Duodenal mucosa (tissue), 2 donors: ENCODE results near the gene HMGXB4.

Experiments
- H3K27ac ChIP-seq: one replicate; pipeline ENCODE4 v1.7.0; 2013; ENCODE audit warnings: low read depth, low read length
- H3K27me3 ChIP-seq, 2 donors: one replicate each; pipeline ENCODE4 v1.7.0; 2013; ENCODE audit warnings: low read length in 2 of 2, control low read depth in 1 of 2; ENCODE audit not compliant: insufficient read depth in 2 of 2, control insufficient read depth in 1 of 2
- H3K36me3 ChIP-seq, 2 donors: one replicate each; pipeline ENCODE4 v1.7.0; 2013; ENCODE audit warnings: low read length in 2 of 2, control low read depth in 1 of 2; ENCODE audit not compliant: insufficient read depth in 2 of 2, control insufficient read depth in 1 of 2
- H3K4me1 ChIP-seq, 2 donors: one replicate each; pipeline ENCODE4 v1.7.0; 2013; ENCODE audit warnings: low read length in 2 of 2, control low read depth in 1 of 2; ENCODE audit not compliant: insufficient read depth in 2 of 2, control insufficient read depth in 1 of 2
- H3K4me3 ChIP-seq, 2 donors: one replicate each; pipeline ENCODE4 v1.7.0; 2013; ENCODE audit warnings: low read length in 2 of 2, low read depth in 1 of 2
- H3K9ac ChIP-seq, 2 donors: one replicate each; pipeline ENCODE4 v1.7.0; 2013; ENCODE audit warnings: low read length in 2 of 2, low read depth in 1 of 2
- H3K9me3 ChIP-seq, 2 donors: one replicate each; pipeline ENCODE4 v1.7.0; 2013; ENCODE audit warnings: low read length in 2 of 2, control low read depth in 1 of 2; ENCODE audit not compliant: control insufficient read depth in 1 of 2

The HMGXB4 gene

DNA sequence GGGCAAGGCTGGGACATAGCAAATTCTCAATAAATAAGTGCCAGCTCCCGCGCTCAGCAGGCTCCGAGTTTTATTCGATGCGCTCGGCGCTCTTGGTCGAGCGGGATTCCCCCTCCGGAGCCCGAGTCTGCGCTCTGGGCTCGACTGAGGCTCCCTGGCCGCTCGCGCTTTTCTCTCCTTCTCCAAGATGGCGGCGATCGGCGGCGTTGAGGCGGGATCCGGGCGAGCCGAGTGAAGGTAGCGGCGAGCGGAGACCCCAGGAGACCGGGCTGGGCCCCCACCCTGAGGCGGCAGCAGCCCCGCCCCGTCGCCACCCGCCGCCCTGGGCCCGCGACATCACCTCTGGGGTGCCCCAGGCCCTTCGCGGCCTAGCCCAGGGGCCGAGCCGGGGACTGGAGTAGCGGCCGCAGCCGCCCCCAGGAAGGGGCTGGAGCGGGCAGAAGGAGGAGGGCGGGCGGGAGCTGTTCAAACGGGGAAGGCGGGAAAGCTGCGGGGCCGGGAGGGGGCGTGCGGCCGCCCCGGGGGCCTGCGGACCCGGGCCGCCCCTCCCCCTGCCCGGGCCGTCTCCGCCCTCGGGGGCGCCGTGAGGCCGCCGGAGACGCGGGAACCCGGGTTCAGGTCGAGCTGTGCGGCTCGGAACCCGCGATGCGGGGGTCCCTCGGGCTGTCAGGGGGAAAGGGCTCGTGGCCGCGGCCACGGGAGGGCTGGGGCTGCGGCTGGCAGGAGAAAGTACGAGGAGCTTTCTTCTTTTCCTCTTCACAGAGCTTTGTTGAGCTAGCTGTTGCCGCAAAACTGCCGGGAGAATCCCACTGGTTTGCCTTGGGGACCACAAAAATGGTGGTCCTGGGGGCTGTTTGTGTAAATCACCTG, at the start of gene HMGXB4:
Gene HMGXB4 (plus strand): TSS at position 173 of the 870 bp plus-strand sequence. CDS start 4,898 bp downstream, outside the sequence.
- Histone ChIP-seq H3K27me3 (no peaks in the 10 kb centered on the region), H3K27ac (peak within 1 kb of the TSS; percentile 85), H3K4me3 (peak within 1 kb of the TSS; percentile 90 to 92), H3K4me1 (peaks cover 13 to 16% of the 10 kb centered on the region in 2 donors), H3K9ac (peak within 1 kb of the TSS; percentile 84 to 89), H3K9me3 (no peaks in the 10 kb centered on the region), H3K36me3 (peaks cover 6% of the 10 kb centered on the region in 2 donors)

- no peak overlapping the region for H3K4me3 ChIP-seq
- H3K27me3 ChIP-seq, result peaks cover 7 to 8% of the 10 kb centered on the region in 2 donors
- H3K27ac ChIP-seq, result no peak overlapping the region
- no peak overlapping the region for H3K9ac ChIP-seq
- H3K4me1 ChIP-seq, result no peaks in the 10 kb centered on the region
- no peaks in the 10 kb centered on the region for H3K36me3 ChIP-seq
- H3K9me3 ChIP-seq, result no peaks in the 10 kb centered on the region
Measured at GRCh38 chr22:35208003-35208402, 49.3 kb upstream of the HMGXB4 start.

DNA sequence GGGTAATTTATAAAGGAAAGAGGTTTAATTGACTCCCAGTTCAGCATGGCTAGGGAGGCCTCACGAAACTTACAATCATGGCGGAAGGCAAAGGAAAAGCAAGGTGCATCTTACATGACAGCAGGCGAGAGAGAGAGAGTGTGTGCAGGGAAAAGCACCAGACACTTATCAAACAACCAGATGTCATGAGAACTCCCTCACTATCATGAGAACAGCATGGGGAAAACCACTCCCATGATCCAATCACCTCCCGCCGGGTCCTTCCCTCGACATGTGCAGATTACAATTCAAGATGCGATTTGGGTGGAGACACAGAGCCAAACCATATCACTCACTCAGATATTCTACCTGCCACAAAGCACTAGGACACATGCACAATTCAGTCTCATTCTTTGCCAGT, 48.1 kb upstream of the HMGXB4 start:
- Histone ChIP-seq H3K9me3 (no peaks in the 10 kb centered on the region), H3K9ac (no peak overlapping the region), H3K27me3 (peaks cover 7 to 8% of the 10 kb centered on the region in 2 donors), H3K4me1 (no peaks in the 10 kb centered on the region), H3K4me3 (no peak overlapping the region), H3K27ac (no peak overlapping the region), H3K36me3 (no peaks in the 10 kb centered on the region)

DNA sequence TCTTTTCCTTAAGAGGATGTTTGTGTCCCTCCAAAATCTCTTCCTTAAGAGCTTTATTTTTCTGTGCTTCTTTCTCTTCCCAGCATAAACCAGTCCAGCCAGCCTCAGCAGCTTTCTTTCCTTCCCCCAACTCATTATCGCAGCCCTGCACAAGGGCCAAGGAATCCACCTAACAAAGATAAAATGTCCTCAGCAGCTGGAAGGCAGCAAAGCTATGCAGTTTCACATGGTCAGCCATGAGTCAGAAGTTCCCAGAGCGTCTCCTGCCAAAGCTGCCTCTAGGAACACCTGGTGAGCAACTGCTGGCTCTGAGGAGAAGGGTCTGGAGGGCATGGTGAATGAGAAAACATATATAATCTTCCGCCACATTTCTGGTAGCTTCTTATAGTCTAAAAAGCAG, 45.3 kb upstream of the HMGXB4 start:
- Histone ChIP-seq H3K4me1 (no peaks in the 10 kb centered on the region), H3K27me3 (no peaks in the 10 kb centered on the region), H3K27ac (no peak overlapping the region), H3K9ac (no peak overlapping the region), H3K36me3 (no peaks in the 10 kb centered on the region), H3K4me3 (no peak overlapping the region), H3K9me3 (no peaks in the 10 kb centered on the region)

GRCh38 chr22:35212996-35213395, 44.3 kb upstream of the HMGXB4 start:
- Histone ChIP-seq H3K27me3 (no peaks in the 10 kb centered on the region), H3K9ac (no peak overlapping the region), H3K4me3 (no peak overlapping the region), H3K9me3 (no peaks in the 10 kb centered on the region), H3K4me1 (no peaks in the 10 kb centered on the region), H3K27ac (no peak overlapping the region), H3K36me3 (no peaks in the 10 kb centered on the region)

GRCh38 chr22:35214968-35215367, 42.3 kb upstream of the HMGXB4 start:
- Histone ChIP-seq H3K4me3 (no peak overlapping the region), H3K9me3 (no peaks in the 10 kb centered on the region), H3K9ac (no peak overlapping the region), H3K27me3 (no peaks in the 10 kb centered on the region), H3K4me1 (no peaks in the 10 kb centered on the region), H3K27ac (no peak overlapping the region), H3K36me3 (no peaks in the 10 kb centered on the region)

GRCh38 chr22:35215993-35216392, 41.3 kb upstream of the HMGXB4 start:
- no peaks in the 10 kb centered on the region for H3K4me1 ChIP-seq
- H3K9me3 ChIP-seq, result no peaks in the 10 kb centered on the region
- H3K9ac ChIP-seq, result no peak overlapping the region
- H3K27ac ChIP-seq, result no peak overlapping the region
- no peaks in the 10 kb centered on the region for H3K36me3 ChIP-seq
- no peaks in the 10 kb centered on the region for H3K27me3 ChIP-seq
- no peak overlapping the region for H3K4me3 ChIP-seq

DNA sequence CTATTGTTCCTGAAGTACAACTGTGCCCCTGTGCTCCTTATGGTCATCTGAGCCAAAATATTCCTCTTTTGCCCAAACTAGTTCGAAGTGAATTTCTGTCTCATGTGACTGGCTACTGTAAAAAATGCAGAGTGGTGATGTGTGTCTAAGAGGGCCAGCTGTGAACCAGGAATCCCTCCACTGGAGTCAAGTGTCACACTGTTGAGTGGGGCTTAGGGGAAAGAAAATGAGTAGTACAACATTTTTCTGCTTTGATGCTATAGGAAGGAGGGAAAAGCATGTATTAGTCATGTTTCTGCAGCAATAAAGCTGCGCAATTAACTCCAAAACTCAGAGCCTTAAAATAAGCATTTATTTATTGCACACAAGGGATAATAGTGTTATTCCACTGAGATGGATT, 39.8 kb upstream of the HMGXB4 start:
- Histone ChIP-seq H3K9me3 (no peaks in the 10 kb centered on the region), H3K27ac (no peak overlapping the region), H3K27me3 (no peaks in the 10 kb centered on the region), H3K4me1 (no peaks in the 10 kb centered on the region), H3K36me3 (no peaks in the 10 kb centered on the region), H3K4me3 (no peak overlapping the region), H3K9ac (no peak overlapping the region)

DNA sequence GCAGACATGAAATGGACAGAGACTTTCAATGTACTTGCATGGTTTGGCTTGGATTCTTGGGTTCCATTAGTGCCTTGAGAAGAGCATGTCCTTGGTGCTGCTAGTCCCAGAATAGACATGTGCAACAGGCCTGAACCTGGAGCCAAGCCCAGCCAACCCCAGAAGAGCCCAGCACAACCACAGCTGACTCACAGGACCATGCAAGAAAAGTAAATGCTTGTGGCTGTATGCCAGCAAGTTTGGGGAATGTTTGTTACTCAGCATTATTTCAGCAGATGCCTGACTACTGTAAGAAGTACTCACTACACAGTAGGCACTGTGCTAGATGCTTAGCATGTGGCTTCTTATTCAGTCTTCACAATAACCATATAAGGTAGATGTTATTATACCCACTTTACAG, 39.2 kb upstream of the HMGXB4 start:
- no peak overlapping the region for H3K4me3 ChIP-seq
- H3K4me1 ChIP-seq, result no peaks in the 10 kb centered on the region
- no peaks in the 10 kb centered on the region for H3K36me3 ChIP-seq
- H3K9ac ChIP-seq, result no peak overlapping the region
- H3K9me3 ChIP-seq, result no peaks in the 10 kb centered on the region
- H3K27ac ChIP-seq, result no peak overlapping the region
- H3K27me3 ChIP-seq, result no peaks in the 10 kb centered on the region

GRCh38 chr22:35219012-35219411, 38.3 kb upstream of the HMGXB4 start:
- H3K36me3 ChIP-seq, result no peaks in the 10 kb centered on the region
- H3K4me1 ChIP-seq, result no peaks in the 10 kb centered on the region
- no peak overlapping the region for H3K4me3 ChIP-seq
- no peak overlapping the region for H3K27ac ChIP-seq
- no peak overlapping the region for H3K9ac ChIP-seq
- H3K27me3 ChIP-seq, result no peaks in the 10 kb centered on the region
- H3K9me3 ChIP-seq, result no peaks in the 10 kb centered on the region
